Endothelial cell of umbilical vein (primary cell): ENCODE data around the gene GPR161.

Experiments
- CTCF ChIP-seq, 2 donors: IDR thresholded peaks; 1 replicate in 1 of 2; 2 replicates in 1 of 2; pipeline ENCODE4 v1.5.1; 2011; ENCODE audit warnings: low read length in 2 of 2, mild to moderate bottlenecking in 2 of 2, moderate library complexity in 2 of 2, control low read depth in 1 of 2, inconsistent platforms in 1 of 2, low read depth in 1 of 2; ENCODE audit not compliant: insufficient read depth in 1 of 2; ENCODE audit errors: extremely low read depth in 1 of 2
- EZH2 ChIP-seq: IDR thresholded peaks from 2 replicates; pipeline ENCODE4 v1.6.1; 2012; ENCODE audit warnings: borderline replicate concordance, low read depth, mild to moderate bottlenecking, moderate library complexity, low read length, inconsistent platforms; ENCODE audit not compliant: severe bottlenecking
- GATA2 ChIP-seq: IDR thresholded peaks from 2 replicates; pipeline ENCODE4 v1.7.0; 2011; ENCODE audit warnings: low read depth, mild to moderate bottlenecking, moderate library complexity, mixed read lengths, low read length; ENCODE audit not compliant: insufficient read length, insufficient read depth
- MAX ChIP-seq: IDR thresholded peaks from 2 replicates; pipeline ENCODE4 v1.6.1; 2011; ENCODE audit not compliant: insufficient read depth, insufficient read length
- MYC ChIP-seq: IDR thresholded peaks from one replicate; pipeline ENCODE4 v1.6.1; 2011; ENCODE audit warnings: mild to moderate bottlenecking, low read depth, low read length
- POLR2A ChIP-seq: IDR thresholded peaks from 2 replicates; pipeline ENCODE4 v1.6.1; 2012; ENCODE audit warnings: low read depth, mild to moderate bottlenecking, control low read depth, low read length
- POLR2AphosphoS5 ChIP-seq: IDR thresholded peaks from 2 replicates; pipeline ENCODE4 v1.6.1; 2012; ENCODE audit warnings: low read depth, mild to moderate bottlenecking, control low read depth, low read length, moderate library complexity; ENCODE audit not compliant: insufficient read depth

GRCh38 chr1:168092566-168093355, 44.0 kb downstream of the GPR161 start:
- no peak for TF ChIP-seq POLR2A
- TF ChIP-seq CTCF (IDR thresholded peaks at IDR 0.05; ENCODE audit: extremely low read depth in 1 of 2, insufficient read depth in 1 of 2, low read depth in 1 of 2, low read length in 2 of 2) = no peak
- no peak for TF ChIP-seq MYC
- no peak for TF ChIP-seq POLR2AphosphoS5
- TF ChIP-seq EZH2 = no peak
- TF ChIP-seq GATA2 = no peak
- TF ChIP-seq MAX = no peak
